OCI-LY3 (cell line): ENCODE results near the gene FICD.

ENCODE experiments used
- CTCF ChIP-seq: fragments of 200-600, 300-600 bp; sonication (generic); IDR thresholded peaks from 2 replicates; pipeline ENCODE4 v1.5.1; 2014; ENCODE audit warnings: antibody characterized with exemption, low read length, low read depth
- EZH2phosphoT487 ChIP-seq: fragments of 200-600 bp; shearing (Covaris generic); IDR thresholded peaks from 2 replicates; pipeline ENCODE4 v1.6.1; 2018; ENCODE audit warnings: antibody characterized with exemption, mixed run types, low read depth

GRCh38 chr12:108519558-108519957 is 4.5 kb downstream of the FICD start:
- peak; percentile 36 for TF ChIP-seq CTCF
- no peak for TF ChIP-seq EZH2phosphoT487
